Measurements from ENCODE around the gene ZBTB21.

- no peak for TF ChIP-seq CTCF (IDR thresholded peaks at IDR 0.05; ENCODE audit: low read depth, low read length)
- TF ChIP-seq EZH2phosphoT487 (IDR thresholded peaks at IDR 0.05; ENCODE audit: low read depth), result no peak
Measured at GRCh38 chr21:42056468-42056867, 46.3 kb upstream of the ZBTB21 start.

Data from OCI-LY3 (cell line).